Neural cell (in vitro differentiated cells): Measurements from ENCODE around the gene SNX7. TPM values are rescaled to one million over a fixed set of nuclear protein-coding genes. Genes with fewer than 3 reads are reported as not detected.

Experiments used
- H2AFZ ChIP-seq: fragments of 200-600, 300-800 bp; sonication (generic), shearing (Covaris generic); 2 replicates; pipeline ENCODE4 v1.6.0; 2014; ENCODE audit warnings: low read depth, mild to moderate bottlenecking, antibody characterized with exemption, low read length, moderate library complexity
- H3F3A ChIP-seq: fragments of 200-600 bp; shearing (Covaris generic); 2 replicates; pipeline ENCODE4 v1.6.1; 2016; ENCODE audit warnings: mild to moderate bottlenecking, moderate library complexity, mixed read lengths, antibody characterized with exemption, low read length; ENCODE audit not compliant: insufficient read depth, poor library complexity, severe bottlenecking
- H3K27ac ChIP-seq: fragments of 200-600, 300-800 bp; sonication (generic), shearing (Covaris generic); 2 replicates; pipeline ENCODE4 v1.5.1; 2014; ENCODE audit warnings: mild to moderate bottlenecking, low read length, moderate library complexity
- H3K27me3 ChIP-seq: fragments of 300-800, 200-600 bp; sonication (generic), shearing (Covaris generic); 2 replicates; pipeline ENCODE4 v1.6.0; 2014; ENCODE audit warnings: mild to moderate bottlenecking, low read depth, low read length, moderate library complexity; ENCODE audit not compliant: insufficient read depth
- H3K36me3 ChIP-seq: fragments of 300-800, 200-600 bp; sonication (generic), shearing (Covaris generic); 2 replicates; pipeline ENCODE4 v1.5.1; 2014; ENCODE audit warnings: mild to moderate bottlenecking, antibody characterized with exemption, low read length, moderate library complexity; ENCODE audit not compliant: insufficient read depth
- H3K4me2 ChIP-seq: fragments of 300-800, 200-600 bp; sonication (generic), shearing (Covaris generic); 2 replicates; pipeline ENCODE4 v1.6.0; 2014; ENCODE audit warnings: mild to moderate bottlenecking, low read length
- H3K4me3 ChIP-seq: fragments of 300-800, 200-600 bp; sonication (generic), shearing (Covaris generic); 2 replicates; pipeline ENCODE4 v1.5.1; 2014; ENCODE audit warnings: mild to moderate bottlenecking, low read length, moderate library complexity
- H3K79me2 ChIP-seq: fragments of 200-600 bp; shearing (Covaris generic); replicated peaks from 2 replicates; pipeline ENCODE4 v1.6.0; 2014; ENCODE audit warnings: mild to moderate bottlenecking, low read length, moderate library complexity; ENCODE audit not compliant: insufficient read depth
- H3K9ac ChIP-seq: fragments of 300-800, 200-600 bp; sonication (generic), shearing (Covaris generic); 2 replicates; pipeline ENCODE4 v1.6.1; 2016; ENCODE audit warnings: mild to moderate bottlenecking, low read length, mixed read lengths
- H3K9me2 ChIP-seq: fragments of 200-600 bp; shearing (Covaris generic); 2 replicates; pipeline ENCODE4 v1.6.1; 2016; ENCODE audit warnings: mild to moderate bottlenecking, low read length, mixed read lengths; ENCODE audit not compliant: insufficient read depth
- H3K9me3 ChIP-seq: fragments of 200-600, 300-800 bp; sonication (generic), shearing (Covaris generic); 2 replicates; pipeline ENCODE4 v1.6.1; 2016; ENCODE audit warnings: mild to moderate bottlenecking, mixed run types, low read length, moderate library complexity, mixed read lengths
- H4K20me1 ChIP-seq: fragments of 200-600 bp; shearing (Covaris generic); 2 replicates; pipeline ENCODE4 v1.6.1; 2016; ENCODE audit warnings: mild to moderate bottlenecking, mixed run types; ENCODE audit not compliant: insufficient read depth
- CTCF ChIP-seq: fragments of 450-650 bp; IDR thresholded peaks from 2 replicates; pipeline ENCODE4 v1.5.1; 2014; ENCODE audit warnings: antibody characterized with exemption, mild to moderate bottlenecking, moderate library complexity; ENCODE audit not compliant: poor library complexity, severe bottlenecking
- EP300 ChIP-seq: fragments of 450-650 bp; conservative IDR thresholded peaks from 2 replicates; pipeline ENCODE4 v1.6.1; 2014; ENCODE audit warnings: antibody characterized with exemption, mild to moderate bottlenecking, moderate library complexity; ENCODE audit not compliant: poor library complexity, severe bottlenecking
- EZH2 ChIP-seq: fragments of 200-600, 300-800 bp; shearing (Covaris generic), sonication (generic); IDR thresholded peaks from 2 replicates; pipeline ENCODE4 v1.6.1; 2014; ENCODE audit warnings: antibody characterized with exemption, low read length, borderline replicate concordance, mild to moderate bottlenecking; ENCODE audit not compliant: insufficient read depth, poor library complexity, severe bottlenecking
- MXI1 ChIP-seq: fragments of 450-650 bp; conservative IDR thresholded peaks from 2 replicates; pipeline ENCODE4 v1.6.1; 2014; ENCODE audit warnings: antibody characterized with exemption, mild to moderate bottlenecking; ENCODE audit not compliant: poor library complexity, severe bottlenecking
- POLR2AphosphoS5 ChIP-seq: IDR thresholded peaks from 2 replicates; pipeline ENCODE4 v1.6.1; 2012
- RAD21 ChIP-seq: fragments of 450-650 bp; conservative IDR thresholded peaks from 2 replicates; pipeline ENCODE4 v1.6.1; 2014; ENCODE audit warnings: antibody characterized with exemption, mild to moderate bottlenecking, moderate library complexity
- SMC3 ChIP-seq: fragments of 450-650 bp; conservative IDR thresholded peaks from 2 replicates; pipeline ENCODE4 v1.6.1; 2014; ENCODE audit warnings: antibody characterized with exemption, mild to moderate bottlenecking, moderate library complexity; ENCODE audit not compliant: poor library complexity
- TAF1 ChIP-seq: IDR thresholded peaks from 2 replicates; pipeline ENCODE4 v1.6.1; 2012; ENCODE audit warnings: low read depth
- polyA plus RNA-seq: library from polyadenylated mRNA; depleted of rRNA; stranded (reverse); fragments of >200 nt; gene quantifications from 2 replicates; pipeline ENCODE4 v1.2.3, GENCODE V29; 2014
- TF ChIP-seq, protein P1 (sequence below): IDR thresholded peaks from 2 replicates; pipeline ENCODE4 v1.6.1; 2012; ENCODE audit warnings: borderline replicate concordance

SNX7 gene
- polyA plus RNA-seq, 1 donor from 2014 or later = 7.5 TPM

GRCh38 chr1:98677288-98677687, 15.8 kb downstream of the SNX7 start:
- Histone ChIP-seq H3K79me2 (no peaks in the 10 kb centered on the region), H2AFZ (no peak overlapping the region), H3K9ac (no peak overlapping the region), H3K9me3 (no peaks in the 10 kb centered on the region), H3K36me3 (no peaks in the 10 kb centered on the region), H3K27me3 (no peaks in the 10 kb centered on the region), H3K4me3 (no peak overlapping the region), H4K20me1 (no peaks in the 10 kb centered on the region), H3K4me2 (no peak overlapping the region), H3K9me2 (no peaks in the 10 kb centered on the region), H3K27ac (no peak overlapping the region), H3F3A (no peaks in the 10 kb centered on the region)
- TF ChIP-seq EP300 (no peak), TAF1 (no peak), CTCF (no peak)

DNA sequence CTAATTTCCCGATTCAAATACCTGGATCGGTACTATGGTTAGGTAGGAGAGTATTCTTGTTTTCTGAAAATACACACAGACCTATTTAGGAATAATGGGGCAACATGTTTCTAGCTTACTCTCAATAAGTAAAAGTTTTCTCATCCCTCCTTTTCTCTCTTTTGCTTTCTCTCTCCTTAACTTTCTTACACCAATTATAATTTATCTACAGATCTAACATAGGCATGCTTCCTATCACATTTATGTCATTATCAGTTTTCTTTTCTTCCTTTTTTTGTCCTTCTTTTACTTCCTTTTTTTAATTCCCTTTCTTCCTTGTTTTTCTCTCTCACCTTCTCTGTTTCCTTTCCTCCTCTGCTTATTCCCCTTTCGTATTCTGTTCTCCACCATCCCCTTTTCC, 20.3 kb downstream of the SNX7 start:
- Histone ChIP-seq H3K9me3 (no peaks in the 10 kb centered on the region), H3K79me2 (no peaks in the 10 kb centered on the region), H3K36me3 (no peaks in the 10 kb centered on the region), H2AFZ (no peak overlapping the region), H3K9ac (no peak overlapping the region), H3K4me2 (no peak overlapping the region), H3F3A (no peaks in the 10 kb centered on the region), H3K4me3 (no peak overlapping the region), H3K9me2 (no peaks in the 10 kb centered on the region), H3K27me3 (no peaks in the 10 kb centered on the region), H4K20me1 (no peaks in the 10 kb centered on the region), H3K27ac (no peak overlapping the region)
- TF ChIP-seq, protein P1, sequence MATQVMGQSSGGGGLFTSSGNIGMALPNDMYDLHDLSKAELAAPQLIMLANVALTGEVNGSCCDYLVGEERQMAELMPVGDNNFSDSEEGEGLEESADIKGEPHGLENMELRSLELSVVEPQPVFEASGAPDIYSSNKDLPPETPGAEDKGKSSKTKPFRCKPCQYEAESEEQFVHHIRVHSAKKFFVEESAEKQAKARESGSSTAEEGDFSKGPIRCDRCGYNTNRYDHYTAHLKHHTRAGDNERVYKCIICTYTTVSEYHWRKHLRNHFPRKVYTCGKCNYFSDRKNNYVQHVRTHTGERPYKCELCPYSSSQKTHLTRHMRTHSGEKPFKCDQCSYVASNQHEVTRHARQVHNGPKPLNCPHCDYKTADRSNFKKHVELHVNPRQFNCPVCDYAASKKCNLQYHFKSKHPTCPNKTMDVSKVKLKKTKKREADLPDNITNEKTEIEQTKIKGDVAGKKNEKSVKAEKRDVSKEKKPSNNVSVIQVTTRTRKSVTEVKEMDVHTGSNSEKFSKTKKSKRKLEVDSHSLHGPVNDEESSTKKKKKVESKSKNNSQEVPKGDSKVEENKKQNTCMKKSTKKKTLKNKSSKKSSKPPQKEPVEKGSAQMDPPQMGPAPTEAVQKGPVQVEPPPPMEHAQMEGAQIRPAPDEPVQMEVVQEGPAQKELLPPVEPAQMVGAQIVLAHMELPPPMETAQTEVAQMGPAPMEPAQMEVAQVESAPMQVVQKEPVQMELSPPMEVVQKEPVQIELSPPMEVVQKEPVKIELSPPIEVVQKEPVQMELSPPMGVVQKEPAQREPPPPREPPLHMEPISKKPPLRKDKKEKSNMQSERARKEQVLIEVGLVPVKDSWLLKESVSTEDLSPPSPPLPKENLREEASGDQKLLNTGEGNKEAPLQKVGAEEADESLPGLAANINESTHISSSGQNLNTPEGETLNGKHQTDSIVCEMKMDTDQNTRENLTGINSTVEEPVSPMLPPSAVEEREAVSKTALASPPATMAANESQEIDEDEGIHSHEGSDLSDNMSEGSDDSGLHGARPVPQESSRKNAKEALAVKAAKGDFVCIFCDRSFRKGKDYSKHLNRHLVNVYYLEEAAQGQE = no peak
- TF ChIP-seq MXI1 = no peak
- TF ChIP-seq RAD21 = no peak
- no peak for TF ChIP-seq SMC3
- no peak for TF ChIP-seq CTCF
- TF ChIP-seq EZH2 = no peak
- no peak for TF ChIP-seq EP300
- no peak for TF ChIP-seq TAF1
- TF ChIP-seq POLR2AphosphoS5 = no peak
